Endometrial microvascular endothelial cells (primary cell): ENCODE measurements around the gene CYP17A1. TPM values are rescaled to one million over a fixed set of nuclear protein-coding genes. Genes with fewer than 3 reads are reported as not detected.

Source experiments
- in situ Hi-C: cut with HindIII; loops from 2 replicates; pipeline ENCODE4 v1.10.0; 2017; ENCODE audit warnings: low sequenced_read_pairs, low pct_unique_long_range_greater_than_20kb; ENCODE audit errors: inconsistent ontology term
- total RNA-seq: library from RNA; depleted of rRNA; stranded (reverse); fragments of >200 nt; gene quantifications from one replicate; pipeline ENCODE4 v1.2.3, GENCODE V29; 2015; ENCODE audit errors: inconsistent ontology term

Gene CYP17A1
- total RNA-seq, 1 donor from 2014 or later: not detected

GRCh38 chr10:102813734-102814452, 23.3 kb downstream of the CYP17A1 start:
- in situ Hi-C loops: no loop called here

- in situ Hi-C loops: no loop called here
Measured at GRCh38 chr10:102813017-102813541, 24.1 kb downstream of the CYP17A1 start.

DNA sequence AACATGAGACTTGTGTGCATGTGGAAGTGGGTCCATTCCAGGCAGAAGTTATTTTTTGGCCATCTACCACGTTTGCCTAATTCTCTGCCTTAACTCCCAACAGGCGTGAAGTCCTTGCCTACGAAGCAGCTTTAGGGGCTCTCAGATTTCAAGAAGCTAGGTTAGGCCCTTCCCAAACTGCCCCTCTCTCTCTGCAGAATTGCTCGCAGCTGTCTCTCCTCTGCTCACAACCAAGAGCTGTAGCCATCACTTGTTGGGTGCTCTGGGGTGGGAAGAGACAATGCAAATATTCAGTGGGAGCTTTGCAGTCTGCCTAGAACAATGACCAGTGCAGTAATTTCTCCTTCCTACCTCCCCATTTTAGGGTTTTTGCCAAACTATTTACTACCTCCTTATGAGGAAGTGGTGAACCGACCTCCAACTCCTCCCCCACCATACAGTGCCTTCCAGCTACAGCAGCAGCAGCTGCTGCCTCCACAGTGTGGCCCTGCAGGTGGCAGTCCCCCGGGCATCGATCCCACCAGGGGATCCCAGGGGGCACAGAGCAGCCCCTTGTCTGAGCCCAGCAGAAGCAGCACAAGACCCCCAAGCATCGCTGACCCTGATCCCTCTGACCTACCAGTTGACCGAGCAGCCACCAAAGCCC, 24.9 kb downstream of the CYP17A1 start:
- in situ Hi-C loops: no loop called here

DNA sequence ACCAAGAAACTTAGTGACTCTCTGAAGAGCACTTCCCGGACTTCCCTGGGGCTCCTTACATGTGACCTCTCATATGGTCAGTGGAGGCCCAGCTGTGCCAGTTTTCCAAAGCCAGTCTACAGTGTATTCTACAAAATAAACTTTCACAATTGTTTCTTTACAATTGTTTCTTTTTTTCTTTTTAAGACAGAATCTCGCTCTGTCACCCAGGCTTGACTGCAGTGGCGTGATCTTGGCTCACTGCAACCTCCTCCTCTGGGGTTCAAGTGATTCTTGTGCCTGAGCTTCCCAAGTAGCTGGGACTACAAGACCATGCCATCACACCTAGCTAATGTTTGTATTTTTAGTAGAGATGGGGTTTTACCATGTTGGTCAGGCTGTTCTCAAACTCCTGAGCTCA, 25.9 kb downstream of the CYP17A1 start:
- in situ Hi-C loops: no loop called here

- in situ Hi-C loops: no loop called here
Measured at GRCh38 chr10:102808380-102808779, 28.8 kb downstream of the CYP17A1 start.

GRCh38 chr10:102804382-102805055, 32.7 kb downstream of the CYP17A1 start:
- in situ Hi-C loops: no loop called here

- in situ Hi-C loops: no loop called here
Measured at GRCh38 chr10:102802920-102803534, 34.2 kb downstream of the CYP17A1 start.

DNA sequence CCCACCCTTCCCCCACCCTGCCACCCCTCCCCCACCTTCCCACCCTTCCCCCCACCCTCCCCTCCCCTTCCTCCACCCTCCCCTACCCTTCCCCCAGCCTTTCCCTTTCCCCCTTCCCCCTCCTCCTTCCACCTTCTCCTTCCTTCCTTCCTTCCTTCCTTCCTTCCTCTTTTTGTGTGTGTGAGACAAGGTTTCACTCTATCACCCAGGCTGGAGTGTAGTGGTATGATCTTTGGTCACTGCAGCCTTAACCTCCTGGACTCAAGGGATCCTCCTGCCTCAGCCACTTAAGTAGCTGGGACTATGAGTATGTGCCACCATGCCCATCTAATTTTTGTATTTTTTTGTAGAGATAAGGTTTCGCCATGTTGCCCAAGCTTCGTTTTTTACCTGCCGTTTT, 35.2 kb downstream of the CYP17A1 start:
- in situ Hi-C loops: no loop called here

DNA sequence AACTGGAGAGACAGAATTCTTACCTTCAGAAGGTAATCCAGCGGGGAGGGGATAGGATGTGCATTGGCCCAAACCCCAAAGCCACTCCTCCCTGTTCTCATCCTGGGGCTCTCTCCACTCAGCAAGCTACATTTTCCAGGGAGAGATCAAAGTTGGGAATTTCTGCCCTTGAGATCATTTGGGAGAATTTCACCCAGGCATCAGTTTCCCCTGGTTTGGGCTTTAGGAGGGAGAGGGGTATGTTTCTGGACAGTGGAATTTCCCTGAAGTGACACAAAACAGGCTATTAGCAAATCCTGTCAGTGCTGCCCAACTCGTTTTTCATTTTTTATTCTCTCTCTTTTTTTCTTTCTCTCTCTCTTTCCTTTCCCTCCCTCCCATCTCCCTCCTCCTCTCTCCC, 35.7 kb downstream of the CYP17A1 start:
- in situ Hi-C loops: no loop called here

DNA sequence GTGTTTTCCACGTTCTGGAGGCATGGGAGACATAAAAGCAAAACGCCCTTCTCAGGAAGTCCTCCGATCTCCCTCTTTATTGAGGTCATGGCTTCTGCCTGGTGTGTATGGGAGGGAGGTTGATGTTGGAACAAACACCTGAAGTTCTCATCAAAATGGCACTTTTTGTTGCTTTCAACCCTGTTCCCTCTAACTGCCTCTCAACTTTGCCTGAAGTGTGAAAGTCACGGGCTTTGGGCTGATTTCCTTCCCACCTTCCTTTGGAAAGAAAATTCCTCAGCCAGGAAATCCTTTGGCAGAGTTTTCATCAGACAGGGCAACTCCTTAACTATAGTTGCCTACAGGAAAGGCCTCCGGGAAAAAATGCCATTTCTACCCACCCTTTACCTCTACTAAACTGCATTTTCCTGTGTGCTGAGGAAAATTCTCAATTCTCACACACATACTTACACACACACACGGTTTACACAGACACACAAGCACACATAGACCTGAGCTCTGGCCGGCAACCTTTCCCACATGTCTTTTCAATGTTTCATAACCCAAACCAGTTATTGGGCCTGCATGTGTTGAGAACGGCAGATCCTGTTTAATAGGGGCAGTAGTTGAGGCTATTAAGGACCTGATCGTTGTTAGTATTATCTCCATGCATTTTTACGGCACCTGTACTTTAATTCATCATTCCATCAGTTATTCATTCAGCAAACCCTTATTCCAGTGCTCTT, 36.4 kb downstream of the CYP17A1 start:
- in situ Hi-C loops: no loop called here

DNA sequence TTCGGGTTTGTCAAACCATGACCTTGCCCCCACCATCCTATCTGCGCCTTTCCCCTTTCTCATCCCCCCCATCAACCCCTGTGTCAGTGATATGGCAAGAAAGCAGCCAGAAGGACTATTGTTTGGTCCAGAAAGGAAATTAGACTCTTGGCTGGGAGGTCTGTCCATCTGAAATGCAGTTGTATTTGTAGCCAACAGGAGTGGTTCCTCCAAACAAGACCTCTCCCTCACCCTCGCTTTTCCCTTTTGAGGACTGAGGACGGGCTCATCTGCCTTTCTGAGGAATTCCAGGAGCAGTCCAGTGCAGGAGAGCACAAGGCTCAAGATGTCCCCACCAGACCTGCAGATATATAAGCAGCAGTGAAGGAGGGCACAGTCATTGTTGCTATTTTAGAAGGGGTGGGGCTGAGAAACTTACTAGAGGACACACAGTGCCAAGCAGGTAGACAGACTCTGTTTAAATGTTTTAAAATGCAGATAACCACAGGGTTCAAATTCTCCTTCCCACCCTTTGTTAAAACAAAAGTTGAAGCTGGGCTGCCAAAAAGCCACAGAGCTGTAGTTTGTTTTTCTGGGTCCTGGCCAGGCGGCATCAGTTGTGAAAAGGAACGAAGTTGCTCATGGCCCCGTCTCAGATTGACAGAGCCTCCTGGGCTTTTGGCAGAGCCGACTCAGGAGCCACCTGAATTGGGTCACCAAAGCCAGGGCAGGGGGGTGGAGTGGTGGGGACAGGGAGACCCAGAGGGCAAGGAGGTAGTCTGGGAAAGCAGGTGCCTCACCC, 37.3 kb downstream of the CYP17A1 start:
- in situ Hi-C loops: no loop called here

GRCh38 chr10:102796407-102797176, 40.6 kb downstream of the CYP17A1 start:
- in situ Hi-C loops: no loop called here

DNA sequence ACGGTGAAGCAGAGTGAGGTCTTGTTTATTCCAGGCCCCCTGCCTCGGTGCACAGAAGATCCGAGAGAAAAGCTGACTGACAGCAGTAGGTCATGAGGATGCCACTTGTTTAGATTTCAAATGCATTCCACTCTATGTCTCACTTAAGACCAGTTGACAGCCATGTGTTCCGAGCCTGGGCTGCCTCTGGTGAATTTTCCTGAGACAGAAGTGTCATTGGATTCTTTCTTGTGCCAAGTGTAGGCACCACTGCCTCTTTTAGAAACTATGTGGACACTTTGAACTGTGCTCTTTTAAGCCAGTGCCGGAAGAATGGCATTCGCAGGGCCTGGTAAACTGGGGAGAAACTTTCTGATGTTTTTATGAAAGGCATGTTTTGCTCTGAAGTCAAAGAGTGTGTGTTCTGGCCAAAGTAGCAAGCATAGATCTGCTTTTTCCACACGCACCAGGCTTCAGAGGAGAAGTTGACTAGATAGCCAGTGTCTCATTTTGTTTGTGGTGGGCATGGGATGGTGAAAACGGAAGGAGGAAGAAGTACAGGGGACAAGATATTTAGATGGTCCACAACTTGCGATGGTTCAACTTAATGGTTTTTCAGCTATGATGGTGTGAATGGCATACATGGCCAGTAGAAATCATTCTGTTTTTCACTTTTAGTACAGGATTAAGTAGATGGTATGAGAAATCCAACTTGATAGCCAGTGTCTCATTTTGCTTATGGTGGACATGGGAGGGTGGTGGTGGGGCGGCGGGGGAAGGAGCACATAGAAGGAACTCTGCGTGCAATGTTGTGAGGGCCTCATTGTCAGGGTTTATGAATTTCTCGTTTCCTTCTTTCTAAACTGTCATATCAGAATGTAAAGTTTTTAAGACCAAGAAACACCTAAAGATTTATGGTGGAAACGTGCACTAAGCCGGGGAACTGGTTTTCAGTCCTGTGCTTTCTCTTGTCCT, 41.5 kb downstream of the CYP17A1 start:
- in situ Hi-C loops: no loop called here

DNA sequence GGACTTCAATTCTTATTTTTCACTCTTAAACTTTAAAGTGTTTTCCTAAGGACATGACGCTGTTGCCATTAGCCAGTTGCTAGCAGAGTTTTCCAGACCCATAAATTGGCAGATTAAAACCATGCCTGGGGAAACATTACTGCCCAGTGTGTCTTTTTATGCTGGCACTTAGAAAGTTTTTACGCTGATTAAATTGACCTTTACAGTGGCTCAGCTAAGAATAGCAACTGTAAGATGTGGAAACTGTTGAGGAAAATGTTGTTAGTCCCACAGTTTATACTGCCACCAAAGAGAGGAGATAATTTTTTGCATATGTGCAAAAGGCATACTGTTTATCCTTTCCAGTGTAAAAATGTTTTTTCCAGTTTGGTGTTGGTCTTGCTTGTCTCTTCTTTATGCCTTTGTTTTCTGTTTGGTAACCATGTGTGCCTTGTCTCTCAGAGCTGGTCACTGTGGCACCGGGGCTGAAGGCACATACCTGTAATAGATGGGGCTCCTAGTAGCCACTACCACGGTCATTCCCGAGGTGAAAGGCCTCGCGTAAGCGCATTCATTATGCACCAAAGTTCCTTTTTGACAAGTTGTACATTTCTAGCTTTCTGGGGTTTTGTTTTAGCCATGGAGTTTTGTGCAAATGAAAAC, 45.3 kb downstream of the CYP17A1 start:
- in situ Hi-C loops: no loop called here

- in situ Hi-C loops: no loop called here
Measured at GRCh38 chr10:102785818-102786217, 51.4 kb downstream of the CYP17A1 start.

GRCh38 chr10:102783568-102783967, 53.6 kb downstream of the CYP17A1 start:
- in situ Hi-C loops: no loop called here
